A204.1 (cell line): ENCODE data around the gene TRIM13.
"Not testable (repeated sequence)": the region's sequence is repeated elsewhere in the genome, so short reads cannot be mapped to it uniquely, and the experiment has no call there.

Source experiments
- FAIRE-seq: peaks from 2 replicates; lab custom pipeline; 2012; peaks lifted over from hg19 to GRCh38; lab: Jason Lieb, UNC

TRIM13 gene, protein sequence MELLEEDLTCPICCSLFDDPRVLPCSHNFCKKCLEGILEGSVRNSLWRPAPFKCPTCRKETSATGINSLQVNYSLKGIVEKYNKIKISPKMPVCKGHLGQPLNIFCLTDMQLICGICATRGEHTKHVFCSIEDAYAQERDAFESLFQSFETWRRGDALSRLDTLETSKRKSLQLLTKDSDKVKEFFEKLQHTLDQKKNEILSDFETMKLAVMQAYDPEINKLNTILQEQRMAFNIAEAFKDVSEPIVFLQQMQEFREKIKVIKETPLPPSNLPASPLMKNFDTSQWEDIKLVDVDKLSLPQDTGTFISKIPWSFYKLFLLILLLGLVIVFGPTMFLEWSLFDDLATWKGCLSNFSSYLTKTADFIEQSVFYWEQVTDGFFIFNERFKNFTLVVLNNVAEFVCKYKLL

DNA sequence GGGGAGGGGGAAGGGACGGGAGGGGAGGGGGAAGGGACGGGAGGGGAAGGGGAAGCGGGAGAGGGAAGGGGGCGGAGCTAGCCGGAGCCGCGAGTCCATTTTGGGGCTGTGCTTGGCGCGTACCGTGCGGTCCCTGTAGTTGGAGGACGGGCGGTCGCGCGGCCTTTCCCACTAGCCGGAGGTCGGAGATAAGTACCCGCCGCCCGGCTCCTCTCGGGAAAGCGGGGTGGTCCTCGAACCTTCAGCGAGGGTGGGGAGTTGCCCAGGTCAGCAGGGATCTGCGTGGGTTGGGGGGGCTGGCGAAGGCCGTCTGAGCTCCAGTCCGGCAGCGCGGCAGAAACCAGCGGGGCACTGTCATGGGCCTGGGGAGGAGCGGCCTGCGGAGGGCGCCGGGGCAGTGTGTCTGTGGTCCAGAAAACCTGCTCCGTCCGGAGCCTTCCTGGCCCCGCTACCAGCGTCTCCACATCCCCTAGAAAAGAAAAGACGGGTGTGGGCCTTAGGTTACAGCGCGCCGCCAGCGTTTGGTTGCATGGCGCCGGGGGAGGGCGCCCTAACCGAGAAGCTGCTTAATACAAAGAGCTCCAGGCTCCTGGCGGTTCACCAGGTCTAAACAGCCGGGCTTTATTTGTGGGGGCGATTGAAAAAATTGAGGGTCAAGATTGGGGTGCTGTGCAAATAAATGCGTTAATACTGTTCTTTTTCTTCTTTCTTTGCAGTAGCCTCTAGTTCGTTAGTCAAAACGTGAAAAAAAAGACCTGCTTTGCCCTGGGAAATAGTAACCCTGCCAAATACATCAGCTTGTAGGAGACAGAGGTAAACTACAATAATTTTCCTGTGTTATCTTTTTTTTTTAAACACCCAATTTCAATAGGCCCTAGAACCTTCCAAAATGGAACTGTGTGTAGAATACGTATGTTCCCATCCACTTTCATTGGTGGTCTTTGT lies at the start of gene TRIM13:
Gene TRIM13, plus strand, starts transcription at position 92 of the 945 bp plus-strand sequence. CDS start 14,899 bp downstream, outside the sequence.
- peak; percentile 16 for FAIRE-seq

- FAIRE-seq = not testable (repeated sequence)
These were observed 48.0 kb upstream of the TRIM13 start for GRCh38 chr13:49948777-49949270.

- FAIRE-seq = no peak
These were observed 44.9 kb upstream of the TRIM13 start for GRCh38 chr13:49951754-49952535.

- FAIRE-seq = no peak
These were observed 43.3 kb upstream of the TRIM13 start for GRCh38 chr13:49953560-49953959.

- no peak for FAIRE-seq
These were observed 42.0 kb upstream of the TRIM13 start for GRCh38 chr13:49954674-49955455.

- no peak for FAIRE-seq
These were observed 40.7 kb upstream of the TRIM13 start for GRCh38 chr13:49956131-49956530.

- FAIRE-seq = no peak
These were observed 38.5 kb upstream of the TRIM13 start for GRCh38 chr13:49958321-49958720.

DNA sequence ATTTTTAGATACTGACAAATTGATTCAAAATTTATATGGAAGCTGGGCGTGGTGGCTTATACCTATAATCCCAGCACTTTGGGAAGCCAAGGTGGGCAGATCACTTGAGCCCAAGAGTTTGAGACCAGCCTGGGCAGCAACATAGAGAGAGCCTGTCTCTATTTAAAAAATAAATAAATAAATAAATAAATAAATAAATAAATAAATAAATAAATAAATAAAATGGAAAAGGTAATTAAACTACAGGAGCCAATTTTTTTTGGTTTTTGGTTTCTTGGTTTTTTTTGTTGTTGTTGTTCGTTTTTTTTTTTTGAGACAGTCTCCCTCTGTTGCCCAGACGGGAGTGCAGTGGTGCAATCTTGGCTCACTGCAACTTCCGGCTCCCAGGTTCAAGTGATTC lies 29.4 kb upstream of the TRIM13 start:
- no peak for FAIRE-seq

- FAIRE-seq = no peak
These were observed 24.1 kb upstream of the TRIM13 start for GRCh38 chr13:49972709-49973108.

DNA sequence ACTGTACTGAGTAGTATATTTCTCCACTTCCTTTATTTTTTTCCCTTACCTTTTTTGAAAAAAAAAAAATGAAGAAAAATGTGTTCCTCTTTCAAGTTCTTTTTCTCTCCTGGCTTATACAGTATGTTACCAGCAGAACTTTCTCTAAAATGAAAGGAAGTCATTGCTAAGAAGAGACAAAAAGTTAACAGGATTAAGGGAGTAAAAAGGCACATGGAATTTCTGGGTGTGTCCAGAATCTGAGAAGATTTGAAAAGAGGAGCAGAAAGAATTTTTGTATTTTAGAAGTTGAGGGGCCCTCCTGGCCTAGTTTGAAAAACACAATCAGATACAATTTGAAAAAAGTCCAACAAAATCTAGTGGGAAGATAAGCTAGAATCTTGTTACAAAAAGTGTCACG lies 21.0 kb upstream of the TRIM13 start:
- no peak for FAIRE-seq

DNA sequence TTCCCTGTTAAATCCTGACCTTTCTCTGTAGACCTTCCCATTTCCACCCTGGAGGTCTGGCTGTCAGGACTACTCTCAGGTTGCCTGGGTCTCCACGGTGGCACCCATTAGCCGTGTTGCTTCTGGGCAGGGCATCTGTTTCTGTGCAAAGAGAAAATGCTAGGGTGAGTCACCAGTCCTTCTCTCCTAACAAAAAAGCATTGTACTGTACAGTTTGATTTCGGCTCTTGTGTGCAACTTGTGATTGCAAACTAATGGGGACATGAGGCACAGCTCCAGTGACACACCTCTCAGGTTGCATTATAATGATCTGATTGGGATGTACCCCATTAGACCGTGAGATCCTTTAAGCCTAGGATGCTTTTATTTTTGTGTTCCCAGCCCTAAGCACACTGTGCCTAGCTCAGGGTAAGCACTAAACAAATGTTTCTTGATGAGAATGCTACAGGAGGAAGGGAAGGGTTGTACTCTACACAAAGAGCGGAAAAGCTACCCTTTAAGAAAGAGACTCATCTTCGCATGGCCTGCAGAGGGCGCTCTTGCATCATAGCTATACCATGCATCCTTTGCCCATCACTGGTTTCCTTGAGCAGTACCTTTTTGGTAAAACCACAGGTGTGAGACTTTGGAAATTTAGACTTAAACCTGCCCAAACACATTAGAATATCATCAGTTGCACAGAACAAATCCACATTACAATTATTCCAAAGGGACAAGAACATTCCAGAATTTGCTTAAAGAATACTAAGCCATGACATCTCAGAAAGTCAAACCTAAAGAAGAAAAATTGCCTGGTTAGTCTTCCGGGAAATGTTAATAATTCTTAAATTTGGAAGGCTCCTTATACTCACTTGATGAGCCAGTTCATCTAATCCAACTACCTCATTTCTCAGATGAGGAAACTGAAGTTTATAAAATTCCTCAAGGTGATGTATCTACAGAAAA lies 20.3 kb upstream of the TRIM13 start:
- FAIRE-seq = peak; percentile 46

DNA sequence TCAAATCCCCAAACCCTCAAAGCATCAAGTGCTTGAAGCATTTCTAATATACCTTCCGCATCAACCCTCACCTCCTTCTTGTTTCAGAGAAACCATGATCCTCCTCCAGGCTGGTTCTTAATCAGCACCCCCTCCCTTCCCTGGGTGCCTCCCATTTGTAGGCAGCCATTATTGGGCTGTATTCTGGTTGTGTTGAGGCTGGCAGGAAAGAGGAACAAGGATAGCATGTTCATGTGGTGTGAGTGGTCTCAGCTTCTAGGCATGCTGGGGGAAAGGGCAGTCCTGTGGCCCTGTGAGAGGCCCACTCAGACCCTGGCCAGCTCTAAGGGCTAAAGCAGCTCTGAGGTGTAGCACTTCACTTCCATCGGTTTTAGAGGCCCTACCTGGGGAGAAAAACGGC lies 18.9 kb upstream of the TRIM13 start:
- no peak for FAIRE-seq

- no peak for FAIRE-seq
These were observed 16.6 kb upstream of the TRIM13 start for GRCh38 chr13:49980266-49980665.

GRCh38 chr13:49985129-49985528 lies 11.7 kb upstream of the TRIM13 start:
- FAIRE-seq = no peak

DNA sequence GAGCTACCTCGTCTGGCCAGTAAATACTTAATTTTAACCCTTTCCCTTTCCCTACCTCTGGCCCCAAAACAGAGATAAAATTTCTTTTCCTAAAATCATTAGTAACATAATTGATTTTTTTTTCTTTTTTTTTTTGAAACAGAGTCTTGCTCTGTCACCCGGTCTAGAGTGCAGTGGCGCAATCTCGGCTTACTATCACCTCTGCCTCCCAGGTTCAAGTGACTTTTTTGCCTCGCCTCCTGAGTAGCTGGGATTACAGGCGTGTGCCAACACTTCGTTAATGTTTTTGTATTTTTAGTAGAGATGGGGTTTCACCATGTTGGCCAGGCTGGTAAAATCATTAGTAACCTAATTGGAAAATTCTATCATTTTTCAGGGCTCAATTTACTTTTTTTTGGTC lies 10.4 kb upstream of the TRIM13 start:
- no peak for FAIRE-seq

DNA sequence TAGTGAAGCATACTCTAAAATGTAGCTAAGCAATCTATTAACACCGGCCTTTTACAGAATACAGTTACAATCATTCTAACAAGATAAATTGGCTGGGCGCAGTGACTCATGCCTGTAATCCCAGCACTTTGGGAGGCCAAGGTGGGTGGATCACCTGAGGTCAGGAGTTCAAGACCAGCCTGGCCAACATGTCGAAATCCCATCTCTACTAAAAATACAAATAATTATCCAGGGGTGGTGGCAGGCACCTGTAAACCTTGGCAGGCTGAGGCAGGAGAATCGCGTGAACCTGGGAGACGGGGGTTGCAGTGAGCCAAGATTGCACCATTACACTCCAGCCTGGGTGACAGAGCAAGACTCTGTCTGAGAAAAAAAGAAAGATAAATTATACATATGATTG lies 6.2 kb upstream of the TRIM13 start:
- FAIRE-seq = not testable (repeated sequence)

GRCh38 chr13:49993111-49993510 lies 3.7 kb upstream of the TRIM13 start:
- no peak for FAIRE-seq

DNA sequence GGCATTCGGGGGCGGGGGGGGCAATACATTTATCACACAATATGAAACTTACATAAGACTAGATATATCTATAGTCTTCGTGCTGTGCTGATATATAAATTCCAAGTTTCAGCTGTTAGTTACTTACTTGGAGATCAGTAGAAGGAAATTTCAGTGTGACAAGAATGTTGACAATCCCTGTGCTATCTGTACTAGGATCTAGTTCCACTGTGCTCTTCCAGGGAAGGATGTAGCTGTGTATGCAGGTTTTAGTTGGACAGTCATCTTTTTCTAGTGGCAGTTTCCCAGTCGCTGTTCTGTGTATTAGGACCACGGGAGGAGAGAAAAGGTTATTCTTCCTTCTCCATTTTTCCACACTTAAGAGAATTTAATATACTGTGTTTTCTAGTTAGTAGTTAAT lies 3.2 kb upstream of the TRIM13 start:
- FAIRE-seq = no peak

GRCh38 chr13:49995625-49996101 lies 1.2 kb upstream of the TRIM13 start:
- FAIRE-seq = no peak
